Activated T-helper 17 cell treated with anti-CD3 and anti-CD28 coated beads, Interleukin-2, amount 50 U/mL, for 72 hours (primary cell): ENCODE data around the gene TRAPPC2. TPM values are rescaled to one million over a fixed set of nuclear protein-coding genes. Genes with fewer than 3 reads are reported as not detected.

Source experiments
- ATAC-seq: fragments of 150-1000 bp; cut with Tn5 transposase; replicated peaks from 2 replicates; pipeline ENCODE4 v1.10.0; 2021; ENCODE audit warnings: mild to moderate bottlenecking, moderate library complexity
- H3K27ac Mint-ChIP-seq: one replicate; pipeline ENCODE4 v1.8.0; 2022; ENCODE audit warnings: mixed read lengths
- H3K27me3 Mint-ChIP-seq: one replicate; pipeline ENCODE4 v1.8.0; 2022; ENCODE audit warnings: mixed read lengths
- H3K36me3 Mint-ChIP-seq: one replicate; pipeline ENCODE4 v1.8.0; 2022; ENCODE audit warnings: low read depth, mild to moderate bottlenecking, mixed read lengths
- H3K4me1 Mint-ChIP-seq: one replicate; pipeline ENCODE4 v1.8.0; 2022; ENCODE audit warnings: mixed read lengths
- H3K4me3 Mint-ChIP-seq: one replicate; pipeline ENCODE4 v1.8.0; 2022; ENCODE audit warnings: mild to moderate bottlenecking, mixed read lengths
- H3K9me3 Mint-ChIP-seq: one replicate; pipeline ENCODE4 v1.8.0; 2022; ENCODE audit warnings: mixed read lengths
- total RNA-seq, 2 donors: library from RNA; stranded (reverse); gene quantifications; one replicate each; pipeline ENCODE4 v1.2.3, GENCODE V29; 2022

Gene TRAPPC2
- total RNA-seq, 2 donors from 2014 or later, result 21.1 to 23.4 TPM

DNA sequence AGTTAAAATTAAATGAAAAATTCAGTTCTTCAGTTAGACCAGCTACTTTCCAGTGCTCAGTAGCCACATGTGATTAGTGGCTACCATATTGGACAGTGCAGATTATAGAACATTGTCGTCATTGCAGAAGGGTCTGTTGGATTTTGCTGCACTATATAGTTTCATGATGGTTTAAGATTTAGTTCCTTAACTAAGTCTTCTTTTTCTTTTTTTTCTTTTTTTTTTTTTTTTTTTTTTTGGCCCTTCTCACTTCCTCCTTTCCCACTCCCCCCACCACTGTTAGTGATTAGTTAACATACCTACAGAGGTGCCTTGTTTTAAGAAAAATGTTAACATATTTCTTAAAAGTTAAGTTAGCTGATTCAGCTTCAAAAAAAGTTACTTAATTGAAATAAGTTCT, 36.4 kb downstream of the TRAPPC2 start:
- Mint-ChIP-seq H3K36me3 (peaks cover 67% of the 10 kb centered on the region), H3K9me3 (no peaks in the 10 kb centered on the region), H3K27ac (no peak overlapping the region), H3K4me1 (peaks cover 44% of the 10 kb centered on the region), H3K27me3 (no peaks in the 10 kb centered on the region), H3K4me3 (no peak overlapping the region)
- no peak for ATAC-seq

DNA sequence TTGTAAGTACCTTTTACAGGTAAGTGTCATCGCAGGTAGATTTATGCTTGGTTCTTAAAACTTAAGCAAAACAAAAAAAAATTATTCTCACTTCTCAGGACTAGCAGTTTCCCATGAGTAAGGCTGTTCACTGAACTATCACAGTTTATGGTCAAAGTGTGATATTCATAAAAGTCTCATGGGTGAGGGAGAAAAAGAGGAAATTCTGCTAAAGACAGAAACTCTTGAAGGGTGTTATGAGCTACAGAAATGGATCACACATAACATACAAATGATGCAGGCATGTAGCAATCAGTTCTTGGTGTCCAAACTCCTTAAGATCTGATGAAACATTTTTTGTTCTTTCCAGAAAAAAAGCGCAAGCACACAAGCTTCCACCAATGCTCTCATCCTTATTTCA, 37.0 kb downstream of the TRAPPC2 start:
- Mint-ChIP-seq H3K9me3 (no peaks in the 10 kb centered on the region), H3K36me3 (peaks cover 68% of the 10 kb centered on the region), H3K27me3 (no peaks in the 10 kb centered on the region), H3K4me1 (peaks cover 49% of the 10 kb centered on the region), H3K4me3 (no peak overlapping the region), H3K27ac (no peak overlapping the region)
- ATAC-seq, result peak; percentile 31

GRCh38 chrX:13695601-13696115, 38.8 kb downstream of the TRAPPC2 start:
- peak overlapping the region; percentile 7 for H3K4me3 Mint-ChIP-seq
- no peak overlapping the region for H3K27ac Mint-ChIP-seq
- peaks cover 36% of the 10 kb centered on the region for H3K4me1 Mint-ChIP-seq
- H3K9me3 Mint-ChIP-seq, result no peaks in the 10 kb centered on the region
- H3K27me3 Mint-ChIP-seq, result no peaks in the 10 kb centered on the region
- H3K36me3 Mint-ChIP-seq, result peaks cover 67% of the 10 kb centered on the region
- no peak for ATAC-seq

- no peak overlapping the region for H3K27ac Mint-ChIP-seq
- no peaks in the 10 kb centered on the region for H3K9me3 Mint-ChIP-seq
- peaks cover 41% of the 10 kb centered on the region for H3K4me1 Mint-ChIP-seq
These were observed 39.4 kb downstream of the TRAPPC2 start for GRCh38 chrX:13694983-13695382.

GRCh38 chrX:13694359-13694758, 40.1 kb downstream of the TRAPPC2 start:
- no peak overlapping the region for H3K4me3 Mint-ChIP-seq
- H3K4me1 Mint-ChIP-seq, result peaks cover 39% of the 10 kb centered on the region
- peaks cover 70% of the 10 kb centered on the region for H3K36me3 Mint-ChIP-seq

More at GRCh38 chrX:13694983-13695382, 39.4 kb downstream of the TRAPPC2 start:
- no peak for ATAC-seq
- Mint-ChIP-seq H3K4me3 (peak overlapping the region; percentile 7), H3K36me3 (peaks cover 67% of the 10 kb centered on the region), H3K27me3 (no peaks in the 10 kb centered on the region)

GRCh38 chrX:13693341-13693961, 41.0 kb downstream of the TRAPPC2 start:
- Mint-ChIP-seq H3K4me1 (peaks cover 35% of the 10 kb centered on the region), H3K27me3 (no peaks in the 10 kb centered on the region), H3K9me3 (no peaks in the 10 kb centered on the region), H3K36me3 (peaks cover 69% of the 10 kb centered on the region), H3K4me3 (peak overlapping the region; percentile 95), H3K27ac (peak overlapping the region; percentile 74)
- ATAC-seq, result no peak

More at GRCh38 chrX:13694359-13694758, 40.1 kb downstream of the TRAPPC2 start:
- Mint-ChIP-seq H3K9me3 (no peaks in the 10 kb centered on the region), H3K27me3 (no peaks in the 10 kb centered on the region), H3K27ac (no peak overlapping the region)
- ATAC-seq, result no peak

- peak overlapping the region; percentile 95 for H3K4me3 Mint-ChIP-seq
- H3K27ac Mint-ChIP-seq, result peak overlapping the region; percentile 74
- no peak for ATAC-seq
- H3K36me3 Mint-ChIP-seq, result peaks cover 71% of the 10 kb centered on the region
- peaks cover 35% of the 10 kb centered on the region for H3K4me1 Mint-ChIP-seq
- H3K27me3 Mint-ChIP-seq, result no peaks in the 10 kb centered on the region
- H3K9me3 Mint-ChIP-seq, result no peaks in the 10 kb centered on the region
These were observed 41.6 kb downstream of the TRAPPC2 start for GRCh38 chrX:13692771-13693231.

DNA sequence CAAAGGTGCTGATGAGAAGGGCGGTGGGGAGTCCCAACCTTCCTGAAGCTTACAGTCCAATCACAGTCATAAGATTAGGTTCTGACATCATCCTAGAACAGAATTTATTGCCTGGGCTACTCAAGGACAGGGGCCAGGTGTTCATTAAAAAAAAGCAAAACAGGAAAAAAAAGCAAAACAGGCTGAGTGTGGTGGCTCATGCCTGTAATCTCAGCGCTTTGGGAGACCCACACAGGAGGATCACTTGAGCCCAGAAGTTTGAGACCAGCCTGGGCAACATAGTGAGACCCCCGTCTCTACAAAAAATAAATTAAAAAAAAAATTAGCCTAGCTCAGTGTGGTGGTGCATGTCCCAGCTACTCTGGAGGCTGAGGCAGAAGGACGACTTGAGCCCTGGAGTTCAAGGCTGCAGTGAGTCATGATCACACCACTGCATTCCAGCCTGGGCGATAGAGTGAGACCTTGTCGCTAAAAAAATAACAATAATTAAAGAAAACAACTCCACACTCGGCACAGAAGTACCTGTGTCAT, 42.5 kb downstream of the TRAPPC2 start:
- H3K27ac Mint-ChIP-seq, result peak overlapping the region; percentile 74
- peak overlapping the region; percentile 95 for H3K4me3 Mint-ChIP-seq
- peaks cover 33% of the 10 kb centered on the region for H3K4me1 Mint-ChIP-seq
- no peak for ATAC-seq
- peaks cover 63% of the 10 kb centered on the region for H3K36me3 Mint-ChIP-seq
- H3K9me3 Mint-ChIP-seq, result no peaks in the 10 kb centered on the region
- H3K27me3 Mint-ChIP-seq, result no peaks in the 10 kb centered on the region

DNA sequence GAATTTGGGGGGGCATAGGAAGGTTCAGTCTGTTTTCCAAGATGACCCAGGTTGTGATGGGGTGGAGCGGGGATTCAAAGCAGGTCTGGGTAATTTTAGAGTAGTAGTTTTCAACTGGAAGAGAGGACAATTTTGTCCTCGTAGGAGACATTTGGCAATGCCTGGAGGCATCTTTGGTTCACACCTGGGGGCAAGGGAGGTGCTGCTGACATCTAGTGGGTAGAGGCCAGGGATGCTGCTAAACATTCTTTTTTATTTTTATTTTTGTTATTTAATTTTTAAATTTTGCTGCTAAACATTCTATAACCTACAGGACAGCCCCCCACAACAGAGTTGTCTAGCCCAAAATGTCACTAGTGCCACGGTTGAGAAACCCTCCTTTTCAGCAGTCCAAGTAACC, 43.6 kb downstream of the TRAPPC2 start:
- Mint-ChIP-seq H3K27ac (peak overlapping the region; percentile 96), H3K4me3 (peak overlapping the region; percentile 95), H3K4me1 (peaks cover 34% of the 10 kb centered on the region), H3K9me3 (no peaks in the 10 kb centered on the region), H3K36me3 (peaks cover 56% of the 10 kb centered on the region), H3K27me3 (no peaks in the 10 kb centered on the region)
- ATAC-seq, result no peak

GRCh38 chrX:13689741-13690211, 44.6 kb downstream of the TRAPPC2 start:
- no peaks in the 10 kb centered on the region for H3K27me3 Mint-ChIP-seq
- peaks cover 33% of the 10 kb centered on the region for H3K4me1 Mint-ChIP-seq
- H3K27ac Mint-ChIP-seq, result peak overlapping the region; percentile 96
- peaks cover 49% of the 10 kb centered on the region for H3K36me3 Mint-ChIP-seq
- no peak for ATAC-seq
- no peaks in the 10 kb centered on the region for H3K9me3 Mint-ChIP-seq
- H3K4me3 Mint-ChIP-seq, result peak overlapping the region; percentile 95

DNA sequence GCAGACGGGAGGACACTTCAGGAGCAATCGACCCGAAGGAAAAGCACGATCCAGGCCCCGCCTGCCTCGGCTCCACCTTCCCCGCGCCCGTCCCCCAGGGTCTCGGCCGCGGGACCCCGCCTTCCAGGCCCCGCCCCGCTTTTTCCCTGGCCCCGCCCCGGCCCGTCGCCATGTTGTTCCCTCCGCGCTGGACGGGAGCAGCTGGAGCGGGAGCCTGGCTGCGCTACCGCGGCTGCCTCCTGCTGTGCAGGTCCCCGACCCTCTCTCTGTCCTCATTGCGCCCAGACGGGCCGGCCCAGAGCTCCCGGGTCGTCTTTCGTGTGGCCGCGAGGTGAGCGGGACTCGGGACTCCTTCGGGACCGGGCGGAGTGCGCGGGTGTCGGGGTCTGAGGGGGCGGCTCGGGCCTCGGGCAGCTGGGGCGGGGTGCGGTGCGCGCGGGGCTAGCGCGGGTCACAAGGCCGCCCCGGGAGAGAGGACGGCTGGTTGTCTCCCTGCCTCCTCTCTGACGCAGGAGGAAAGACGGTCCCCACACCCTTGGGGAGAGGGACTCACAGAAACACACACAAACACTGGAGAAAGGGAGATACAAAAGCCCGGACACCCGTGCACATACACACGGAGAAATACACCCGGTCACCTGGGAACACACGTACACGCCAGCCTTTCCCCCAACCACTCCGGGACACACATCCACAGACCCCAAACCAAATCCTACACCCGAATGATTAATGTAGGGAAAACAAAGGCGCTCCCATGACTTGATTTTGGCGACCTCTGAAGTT, 45.3 kb downstream of the TRAPPC2 start, which contains the start of gene RAB9A:
Gene RAB9A (plus strand): TSS at position 171 of the 783 bp plus-strand sequence. CDS start 19,619 bp downstream, outside the sequence.
- Mint-ChIP-seq H3K27ac (peak within 1 kb of the TSS; percentile 96), H3K27me3 (no peaks in the 10 kb centered on the region), H3K9me3 (no peaks in the 10 kb centered on the region), H3K4me3 (peak within 1 kb of the TSS; percentile 95), H3K36me3 (peaks cover 49% of the 10 kb centered on the region), H3K4me1 (peaks cover 34% of the 10 kb centered on the region)
- ATAC-seq, result peak; percentile 90

DNA sequence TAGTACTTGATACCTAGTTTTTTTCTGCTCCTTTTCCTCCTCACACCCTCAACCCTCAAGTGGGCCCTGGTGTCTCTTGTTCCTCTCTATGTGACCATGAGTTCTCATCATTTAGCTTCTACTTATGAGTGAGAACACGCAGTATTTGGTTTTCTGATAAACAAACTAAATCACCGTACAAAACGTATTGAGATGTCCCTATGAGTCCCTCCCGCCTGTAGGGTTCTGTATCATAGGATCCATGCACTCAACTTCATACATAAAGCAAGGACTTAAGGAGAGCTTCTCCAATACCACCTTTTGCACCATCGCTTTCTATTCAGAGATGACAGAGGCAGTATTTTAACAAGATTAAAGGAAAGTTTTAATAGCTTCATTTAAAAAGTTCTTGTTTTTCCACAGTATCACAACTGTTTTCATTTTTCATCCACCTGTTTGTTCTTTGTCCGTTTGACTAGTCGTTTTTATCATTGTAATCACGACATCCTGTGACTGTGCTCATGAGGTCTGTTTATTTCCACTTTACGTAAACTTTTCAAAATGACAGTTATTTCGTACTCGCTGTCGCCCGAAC, 45.9 kb downstream of the TRAPPC2 start:
- H3K4me3 Mint-ChIP-seq, result peak overlapping the region; percentile 95
- H3K4me1 Mint-ChIP-seq, result peaks cover 30% of the 10 kb centered on the region
- peak; percentile 58 for ATAC-seq
- peak overlapping the region; percentile 96 for H3K27ac Mint-ChIP-seq
- no peaks in the 10 kb centered on the region for H3K9me3 Mint-ChIP-seq
- peaks cover 44% of the 10 kb centered on the region for H3K36me3 Mint-ChIP-seq
- H3K27me3 Mint-ChIP-seq, result no peaks in the 10 kb centered on the region

DNA sequence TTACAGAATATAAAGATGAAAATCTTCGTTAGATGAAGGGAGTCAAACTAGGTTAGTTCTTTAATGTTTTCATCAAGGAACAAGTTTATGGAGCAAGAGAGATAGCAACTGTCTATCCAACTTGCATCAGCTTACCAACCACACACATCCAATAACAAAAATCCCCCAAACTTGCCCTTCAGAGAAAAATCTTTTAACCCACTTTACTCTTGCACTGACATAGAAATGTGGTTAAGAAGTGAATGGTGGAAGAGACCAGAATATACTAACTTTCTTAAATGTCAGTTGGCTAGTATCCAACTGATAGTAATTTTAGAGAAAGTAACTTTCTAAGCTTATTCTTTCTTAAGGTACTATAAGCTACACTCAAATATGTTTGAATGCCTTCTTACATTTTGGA, 47.2 kb downstream of the TRAPPC2 start:
- Mint-ChIP-seq H3K4me3 (peak overlapping the region; percentile 95), H3K9me3 (no peaks in the 10 kb centered on the region), H3K27ac (peak overlapping the region; percentile 86), H3K36me3 (peaks cover 32% of the 10 kb centered on the region), H3K4me1 (peaks cover 20% of the 10 kb centered on the region), H3K27me3 (no peaks in the 10 kb centered on the region)
- ATAC-seq, result no peak

DNA sequence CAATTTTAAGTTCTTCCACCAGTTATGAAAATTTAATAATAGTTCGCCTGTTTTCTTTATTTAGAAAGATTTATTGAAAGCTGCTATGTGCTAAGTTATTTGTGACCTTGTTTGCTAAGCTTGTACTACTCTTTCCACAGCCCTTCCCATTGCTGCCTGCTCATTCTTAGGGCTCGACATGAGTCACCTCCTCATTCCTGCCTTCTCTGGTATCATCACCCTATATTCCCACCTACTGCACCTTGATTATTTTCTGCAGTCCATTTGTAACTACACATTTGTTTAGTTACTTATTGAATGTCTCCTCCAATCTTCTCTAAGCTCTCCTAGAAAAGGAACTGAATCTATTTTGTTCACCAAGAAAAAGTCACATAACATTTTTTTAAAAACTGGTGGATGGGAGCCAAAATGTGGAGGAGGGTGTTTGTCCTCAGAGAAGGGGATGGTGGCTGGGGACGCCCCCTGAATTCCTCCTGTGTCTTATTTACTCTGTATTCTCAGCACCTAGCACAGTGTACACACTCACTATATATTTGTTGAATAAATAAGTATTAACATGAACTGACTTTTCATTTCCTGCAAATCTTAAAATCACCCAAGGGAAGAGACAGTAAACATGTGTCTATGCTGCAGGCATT, 49.2 kb downstream of the TRAPPC2 start:
- H3K27ac Mint-ChIP-seq, result peak overlapping the region; percentile 31
- H3K4me1 Mint-ChIP-seq, result peaks cover 14% of the 10 kb centered on the region
- peak overlapping the region; percentile 3 for H3K4me3 Mint-ChIP-seq
- peaks cover 13% of the 10 kb centered on the region for H3K36me3 Mint-ChIP-seq
- no peak for ATAC-seq
- H3K27me3 Mint-ChIP-seq, result no peaks in the 10 kb centered on the region
- H3K9me3 Mint-ChIP-seq, result no peaks in the 10 kb centered on the region
